Measurements from ENCODE around the gene GALNT17.

The GALNT17 gene

GRCh38 chr7:71385330-71385729 lies 253.4 kb downstream of the GALNT17 start:
- no peak overlapping the region for H2AFZ ChIP-seq (ENCODE audit: low read length, unreplicated experiment)
- H3K27ac ChIP-seq (ENCODE audit: low read depth, low read length), result no peak overlapping the region
- H3K79me2 ChIP-seq (ENCODE audit: control insufficient read depth, insufficient read depth, low read length, unreplicated experiment), result no peaks in the 10 kb centered on the region
- no peaks in the 10 kb centered on the region for H3K4me1 ChIP-seq (ENCODE audit: control insufficient read depth, insufficient read depth, low read length, unreplicated experiment)
- no peak overlapping the region for H3K4me3 ChIP-seq (ENCODE audit: low read depth, low read length)
- no peaks in the 10 kb centered on the region for H3K27me3 ChIP-seq (ENCODE audit: insufficient read depth, low read length)
- no peaks in the 10 kb centered on the region for H3K36me3 ChIP-seq (ENCODE audit: insufficient read depth, low read length)

DNA sequence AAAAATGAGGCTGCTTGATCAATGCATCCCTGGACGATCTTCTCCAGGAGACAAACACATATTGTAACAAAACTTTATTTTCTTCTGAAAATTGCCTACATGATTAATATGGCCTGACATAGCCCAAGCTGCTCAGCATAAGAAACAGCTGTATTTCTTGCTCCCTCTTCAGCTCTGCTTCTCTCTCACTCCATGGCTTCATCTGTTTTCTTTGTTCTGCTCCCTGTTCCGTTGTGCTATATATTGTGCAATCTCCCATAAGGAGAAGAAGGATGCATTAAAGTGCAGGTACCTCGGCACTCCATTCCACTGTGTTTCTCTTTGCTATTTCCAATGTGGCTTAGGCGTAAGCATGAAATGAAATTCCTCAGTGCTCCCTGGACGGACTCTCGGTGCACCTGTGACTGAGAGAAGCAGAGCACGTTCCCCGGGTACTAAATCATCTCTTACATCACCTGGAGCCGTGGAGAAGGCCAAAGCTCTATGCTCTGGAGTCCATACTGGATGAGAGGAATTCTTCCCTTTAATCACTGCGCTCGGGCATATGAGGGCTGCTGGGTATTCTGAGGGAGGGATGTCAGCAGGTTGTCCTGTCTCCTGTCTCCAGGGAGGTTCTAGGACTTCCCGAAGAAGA lies 254.3 kb downstream of the GALNT17 start:
- no peaks in the 10 kb centered on the region for H3K4me1 ChIP-seq (ENCODE audit: control insufficient read depth, insufficient read depth, low read length, unreplicated experiment)
- no peak overlapping the region for H2AFZ ChIP-seq (ENCODE audit: low read length, unreplicated experiment)
- no peaks in the 10 kb centered on the region for H3K27me3 ChIP-seq (ENCODE audit: insufficient read depth, low read length)
- H3K36me3 ChIP-seq (ENCODE audit: insufficient read depth, low read length), result no peaks in the 10 kb centered on the region
- H3K27ac ChIP-seq (ENCODE audit: low read depth, low read length), result no peak overlapping the region
- H3K4me3 ChIP-seq (ENCODE audit: low read depth, low read length), result no peak overlapping the region
- no peaks in the 10 kb centered on the region for H3K79me2 ChIP-seq (ENCODE audit: control insufficient read depth, insufficient read depth, low read length, unreplicated experiment)

- H3K4me1 ChIP-seq (ENCODE audit: control insufficient read depth, insufficient read depth, low read length, unreplicated experiment), result no peaks in the 10 kb centered on the region
- no peaks in the 10 kb centered on the region for H3K36me3 ChIP-seq (ENCODE audit: insufficient read depth, low read length)
- H3K4me3 ChIP-seq (ENCODE audit: low read depth, low read length), result no peak overlapping the region
- no peak overlapping the region for H3K27ac ChIP-seq (ENCODE audit: low read depth, low read length)
- H2AFZ ChIP-seq (ENCODE audit: low read length, unreplicated experiment), result no peak overlapping the region
- H3K27me3 ChIP-seq (ENCODE audit: insufficient read depth, low read length), result no peaks in the 10 kb centered on the region
- no peaks in the 10 kb centered on the region for H3K79me2 ChIP-seq (ENCODE audit: control insufficient read depth, insufficient read depth, low read length, unreplicated experiment)
Measured at GRCh38 chr7:71388181-71388580, 256.2 kb downstream of the GALNT17 start.

GRCh38 chr7:71389976-71390375 lies 258.0 kb downstream of the GALNT17 start:
- H3K27me3 ChIP-seq (ENCODE audit: insufficient read depth, low read length), result no peaks in the 10 kb centered on the region

DNA sequence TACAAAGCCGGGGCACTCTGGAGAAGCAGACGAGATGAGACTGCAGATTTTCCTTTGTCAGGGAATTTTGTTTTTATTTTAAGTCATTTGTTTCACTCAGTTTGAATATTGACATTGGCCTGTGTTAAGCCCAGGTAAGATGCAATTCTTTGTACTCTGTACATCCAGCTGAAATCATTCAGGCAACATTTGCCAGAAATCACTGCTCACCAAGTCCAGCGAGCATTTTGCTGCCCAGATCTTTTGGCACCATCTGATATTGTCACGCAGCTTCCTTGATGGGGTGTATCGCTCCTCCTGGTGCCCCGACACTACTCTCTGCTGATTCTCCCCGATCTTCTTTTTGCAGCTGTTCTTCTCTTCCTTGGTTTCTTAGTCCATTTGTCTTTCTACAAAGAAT lies 261.7 kb downstream of the GALNT17 start:
- Histone ChIP-seq H3K36me3 (ENCODE audit: insufficient read depth, low read length) (no peaks in the 10 kb centered on the region), H3K79me2 (ENCODE audit: control insufficient read depth, insufficient read depth, low read length, unreplicated experiment) (no peaks in the 10 kb centered on the region), H3K4me1 (ENCODE audit: control insufficient read depth, insufficient read depth, low read length, unreplicated experiment) (no peaks in the 10 kb centered on the region), H3K4me3 (ENCODE audit: low read depth, low read length) (no peak overlapping the region), H3K27me3 (ENCODE audit: insufficient read depth, low read length) (no peaks in the 10 kb centered on the region), H3K27ac (ENCODE audit: low read depth, low read length) (no peak overlapping the region), H2AFZ (ENCODE audit: low read length, unreplicated experiment) (no peak overlapping the region)

More at GRCh38 chr7:71389976-71390375, 258.0 kb downstream of the GALNT17 start:
- no peaks in the 10 kb centered on the region for H3K4me1 ChIP-seq (ENCODE audit: control insufficient read depth, insufficient read depth, low read length, unreplicated experiment)
- H3K79me2 ChIP-seq (ENCODE audit: control insufficient read depth, insufficient read depth, low read length, unreplicated experiment), result no peaks in the 10 kb centered on the region
- H3K27ac ChIP-seq (ENCODE audit: low read depth, low read length), result no peak overlapping the region
- H3K36me3 ChIP-seq (ENCODE audit: insufficient read depth, low read length), result no peaks in the 10 kb centered on the region
- no peak overlapping the region for H2AFZ ChIP-seq (ENCODE audit: low read length, unreplicated experiment)
- H3K4me3 ChIP-seq (ENCODE audit: low read depth, low read length), result no peak overlapping the region

GRCh38 chr7:71402684-71403083 lies 270.7 kb downstream of the GALNT17 start:
- H3K27ac ChIP-seq (ENCODE audit: low read depth, low read length), result no peak overlapping the region
- H3K79me2 ChIP-seq (ENCODE audit: control insufficient read depth, insufficient read depth, low read length, unreplicated experiment), result no peaks in the 10 kb centered on the region
- H2AFZ ChIP-seq (ENCODE audit: low read length, unreplicated experiment), result no peak overlapping the region
- H3K4me3 ChIP-seq (ENCODE audit: low read depth, low read length), result no peak overlapping the region
- no peaks in the 10 kb centered on the region for H3K36me3 ChIP-seq (ENCODE audit: insufficient read depth, low read length)
- H3K4me1 ChIP-seq (ENCODE audit: control insufficient read depth, insufficient read depth, low read length, unreplicated experiment), result no peaks in the 10 kb centered on the region
- H3K27me3 ChIP-seq (ENCODE audit: insufficient read depth, low read length), result no peaks in the 10 kb centered on the region

- no peaks in the 10 kb centered on the region for H3K27me3 ChIP-seq (ENCODE audit: insufficient read depth, low read length)
- no peaks in the 10 kb centered on the region for H3K36me3 ChIP-seq (ENCODE audit: insufficient read depth, low read length)
- H3K4me3 ChIP-seq (ENCODE audit: low read depth, low read length), result no peak overlapping the region
- H3K4me1 ChIP-seq (ENCODE audit: control insufficient read depth, insufficient read depth, low read length, unreplicated experiment), result no peaks in the 10 kb centered on the region
- H2AFZ ChIP-seq (ENCODE audit: low read length, unreplicated experiment), result no peak overlapping the region
- no peaks in the 10 kb centered on the region for H3K79me2 ChIP-seq (ENCODE audit: control insufficient read depth, insufficient read depth, low read length, unreplicated experiment)
- H3K27ac ChIP-seq (ENCODE audit: low read depth, low read length), result no peak overlapping the region
Measured at GRCh38 chr7:71403202-71403946, 271.4 kb downstream of the GALNT17 start.

DNA sequence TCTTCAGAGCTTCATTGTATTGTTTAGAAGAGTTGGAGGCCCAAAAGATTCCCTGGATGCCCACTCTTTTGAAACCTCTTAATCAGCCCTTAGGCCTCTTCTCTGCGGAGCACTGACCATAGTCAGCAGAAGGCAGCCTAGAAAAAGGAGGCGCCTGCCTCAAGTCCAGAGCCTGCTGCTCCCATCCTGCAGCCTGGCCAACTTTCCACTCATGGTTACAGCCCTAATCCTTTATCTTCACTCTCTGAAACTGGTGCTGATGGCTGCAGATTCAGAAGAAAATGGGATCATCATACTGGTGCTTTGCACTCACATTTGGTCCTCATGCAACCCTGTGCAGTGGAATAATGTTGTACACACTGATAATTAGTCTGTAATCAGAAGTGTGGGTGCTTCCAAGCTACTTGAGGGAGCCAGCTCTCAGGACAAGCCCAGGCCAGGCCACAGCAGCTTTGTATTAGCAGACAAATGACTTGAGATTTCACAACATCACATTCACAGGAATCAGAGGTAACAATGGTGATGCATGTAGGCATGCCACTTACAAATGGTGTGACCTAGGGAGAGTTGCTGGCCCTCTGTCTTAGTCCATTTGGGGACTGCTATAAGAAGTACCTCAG lies 272.9 kb downstream of the GALNT17 start:
- H3K4me1 ChIP-seq (ENCODE audit: control insufficient read depth, insufficient read depth, low read length, unreplicated experiment), result no peaks in the 10 kb centered on the region
- H3K36me3 ChIP-seq (ENCODE audit: insufficient read depth, low read length), result no peaks in the 10 kb centered on the region
- no peak overlapping the region for H3K4me3 ChIP-seq (ENCODE audit: low read depth, low read length)
- no peaks in the 10 kb centered on the region for H3K79me2 ChIP-seq (ENCODE audit: control insufficient read depth, insufficient read depth, low read length, unreplicated experiment)
- no peaks in the 10 kb centered on the region for H3K27me3 ChIP-seq (ENCODE audit: insufficient read depth, low read length)
- H3K27ac ChIP-seq (ENCODE audit: low read depth, low read length), result no peak overlapping the region
- H2AFZ ChIP-seq (ENCODE audit: low read length, unreplicated experiment), result no peak overlapping the region

GRCh38 chr7:71408271-71408670 lies 276.3 kb downstream of the GALNT17 start:
- Histone ChIP-seq H3K4me1 (ENCODE audit: control insufficient read depth, insufficient read depth, low read length, unreplicated experiment) (no peaks in the 10 kb centered on the region), H3K27me3 (ENCODE audit: insufficient read depth, low read length) (no peaks in the 10 kb centered on the region), H3K79me2 (ENCODE audit: control insufficient read depth, insufficient read depth, low read length, unreplicated experiment) (no peaks in the 10 kb centered on the region), H2AFZ (ENCODE audit: low read length, unreplicated experiment) (no peak overlapping the region), H3K27ac (ENCODE audit: low read depth, low read length) (no peak overlapping the region), H3K4me3 (ENCODE audit: low read depth, low read length) (no peak overlapping the region), H3K36me3 (ENCODE audit: insufficient read depth, low read length) (no peaks in the 10 kb centered on the region)

- H3K27ac ChIP-seq (ENCODE audit: low read depth, low read length), result no peak overlapping the region
- H3K36me3 ChIP-seq (ENCODE audit: insufficient read depth, low read length), result no peaks in the 10 kb centered on the region
- H3K4me3 ChIP-seq (ENCODE audit: low read depth, low read length), result no peak overlapping the region
- H3K79me2 ChIP-seq (ENCODE audit: control insufficient read depth, insufficient read depth, low read length, unreplicated experiment), result no peaks in the 10 kb centered on the region
- H3K27me3 ChIP-seq (ENCODE audit: insufficient read depth, low read length), result no peaks in the 10 kb centered on the region
- no peak overlapping the region for H2AFZ ChIP-seq (ENCODE audit: low read length, unreplicated experiment)
- no peaks in the 10 kb centered on the region for H3K4me1 ChIP-seq (ENCODE audit: control insufficient read depth, insufficient read depth, low read length, unreplicated experiment)
Measured at GRCh38 chr7:71409550-71410157, 277.7 kb downstream of the GALNT17 start.
